ENCODE results near the gene PRDM15. TPM values are rescaled to one million over a fixed set of nuclear protein-coding genes. Genes with fewer than 3 reads are reported as not detected.

The PRDM15 gene
- total RNA-seq, 1 donor from 2014 or later = 13.6 TPM

DNA sequence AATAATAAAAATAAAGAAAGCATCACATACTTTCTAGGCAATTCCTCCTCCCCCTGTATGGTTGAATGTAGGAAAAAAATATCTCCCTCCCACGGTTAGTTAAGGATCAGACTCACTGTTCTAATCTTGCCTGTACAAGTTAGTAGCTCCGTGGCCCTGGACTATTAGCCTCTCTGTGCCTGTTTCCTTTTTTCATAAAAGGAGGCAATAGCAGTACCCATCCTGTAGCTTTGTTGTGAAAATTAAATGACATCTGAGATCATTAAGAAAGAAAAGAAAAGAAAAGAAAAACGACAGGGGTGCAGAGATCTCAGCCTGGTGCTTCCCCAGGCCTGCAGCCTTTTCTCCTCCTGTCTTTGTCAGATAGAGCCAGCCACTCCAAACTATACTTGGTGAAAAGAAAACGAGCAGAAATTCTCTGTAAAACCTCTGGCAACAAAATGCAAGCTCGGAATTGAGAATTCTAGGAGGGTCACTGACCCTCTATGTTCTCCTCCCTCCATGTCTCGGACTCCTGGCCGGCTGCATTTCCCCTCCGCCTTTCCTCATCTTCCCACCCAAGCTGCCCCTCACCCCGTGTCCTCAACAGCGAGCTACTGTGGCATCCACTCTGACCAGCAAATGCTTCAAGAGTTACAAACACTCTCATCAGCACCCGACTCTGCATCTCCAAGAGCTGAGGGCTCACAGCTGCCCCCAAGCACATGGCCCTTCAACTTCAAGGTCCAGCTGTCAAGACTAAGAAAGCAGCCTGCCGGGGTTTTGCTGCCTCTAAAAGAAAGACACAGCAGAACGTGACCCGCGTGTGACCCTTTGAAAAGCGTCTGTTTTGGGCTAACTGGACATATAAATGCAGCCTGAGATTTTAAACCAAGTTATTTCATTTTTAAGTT is 125.9 kb downstream of the PRDM15 start:
- intact Hi-C loops (cut with micrococcal nuclease) = no loop called here
- H3K27ac Mint-ChIP-seq = no peak overlapping the region
- no peaks in the 10 kb centered on the region for H3K4me1 Mint-ChIP-seq
- ChIA-PET POLR2A (no interaction called here), CTCF (no interaction called here)
- DNase-seq (no peak), ATAC-seq (ENCODE audit: low read depth) (no peak)
- no peaks in the 10 kb centered on the region for H3K9me3 Mint-ChIP-seq
- no peak overlapping the region for H3K4me3 Mint-ChIP-seq
- H3K27me3 Mint-ChIP-seq = no peaks in the 10 kb centered on the region
- no peak for TF ChIP-seq CTCF (IDR thresholded peaks at IDR 0.05)
- no peaks in the 10 kb centered on the region for H3K36me3 Mint-ChIP-seq (ENCODE audit: low read depth)

- ATAC-seq (ENCODE audit: low read depth) = no peak
- DNase-seq = no peak
- CTCF ChIA-PET = no interaction called here
- Mint-ChIP-seq H3K4me1 (no peaks in the 10 kb centered on the region), H3K36me3 (ENCODE audit: low read depth) (no peaks in the 10 kb centered on the region), H3K9me3 (no peaks in the 10 kb centered on the region), H3K27ac (no peak overlapping the region), H3K4me3 (no peak overlapping the region), H3K27me3 (no peaks in the 10 kb centered on the region)
- POLR2A ChIA-PET = no interaction called here
- no peak for TF ChIP-seq CTCF (IDR thresholded peaks at IDR 0.05)
- intact Hi-C loops (cut with micrococcal nuclease) = no loop called here
Observed at GRCh38 chr21:41752231-41752681, 126.9 kb downstream of the PRDM15 start.

GRCh38 chr21:41751611-41752011 is 127.5 kb downstream of the PRDM15 start:
- no peaks in the 10 kb centered on the region for H3K9me3 Mint-ChIP-seq
- DNase-seq (no peak), ATAC-seq (ENCODE audit: low read depth) (no peak)
- POLR2A ChIA-PET = no interaction called here
- TF ChIP-seq CTCF (IDR thresholded peaks at IDR 0.05) = no peak
- no peak overlapping the region for H3K27ac Mint-ChIP-seq
- intact Hi-C loops (cut with micrococcal nuclease) = no loop called here
- no peak overlapping the region for H3K4me3 Mint-ChIP-seq
- CTCF ChIA-PET = no interaction called here
- no peaks in the 10 kb centered on the region for H3K27me3 Mint-ChIP-seq
- H3K36me3 Mint-ChIP-seq (ENCODE audit: low read depth) = no peaks in the 10 kb centered on the region
- no peaks in the 10 kb centered on the region for H3K4me1 Mint-ChIP-seq

GRCh38 chr21:41750532-41751151 is 128.5 kb downstream of the PRDM15 start:
- ATAC-seq (ENCODE audit: low read depth) (no peak), DNase-seq (no peak)
- no peak overlapping the region for H3K27ac Mint-ChIP-seq
- intact Hi-C loops (cut with micrococcal nuclease) = no loop called here
- no peaks in the 10 kb centered on the region for H3K36me3 Mint-ChIP-seq (ENCODE audit: low read depth)
- ChIA-PET POLR2A (no interaction called here), CTCF (no interaction called here)
- no peak overlapping the region for H3K4me3 Mint-ChIP-seq
- H3K4me1 Mint-ChIP-seq = no peaks in the 10 kb centered on the region
- H3K9me3 Mint-ChIP-seq = no peaks in the 10 kb centered on the region
- no peaks in the 10 kb centered on the region for H3K27me3 Mint-ChIP-seq
- no peak for TF ChIP-seq CTCF (IDR thresholded peaks at IDR 0.05)

- H3K9me3 Mint-ChIP-seq = no peaks in the 10 kb centered on the region
- no peak overlapping the region for H3K27ac Mint-ChIP-seq
- no peak overlapping the region for H3K4me3 Mint-ChIP-seq
- CTCF ChIA-PET = no interaction called here
- no peaks in the 10 kb centered on the region for H3K4me1 Mint-ChIP-seq
- no peaks in the 10 kb centered on the region for H3K27me3 Mint-ChIP-seq
- H3K36me3 Mint-ChIP-seq (ENCODE audit: low read depth) = no peaks in the 10 kb centered on the region
- POLR2A ChIA-PET = no interaction called here
- intact Hi-C loops (cut with micrococcal nuclease) = no loop called here
- TF ChIP-seq CTCF (IDR thresholded peaks at IDR 0.05) = no peak
- DNase-seq (no peak), ATAC-seq (ENCODE audit: low read depth) (no peak)
Observed at GRCh38 chr21:41750051-41750450, 129.1 kb downstream of the PRDM15 start.
